Stimulated activated CD8-positive, alpha-beta memory T cell treated with anti-CD3 and anti-CD28 coated beads, Interleukin-2, amount 100 ng/mL, for 48 hours (primary cell): ENCODE results near the gene ANKRD42.
"Not testable (repeated sequence)": the region's sequence is repeated elsewhere in the genome, so short reads cannot be mapped to it uniquely, and the experiment has no call there.

ENCODE experiments used
- DNase-seq, 2 donors: peaks; one replicate each; pipeline ENCODE4 v3.0.0-alpha.2; 2020; ENCODE audit warnings: low read depth in 2 of 2

Gene ANKRD42

DNA sequence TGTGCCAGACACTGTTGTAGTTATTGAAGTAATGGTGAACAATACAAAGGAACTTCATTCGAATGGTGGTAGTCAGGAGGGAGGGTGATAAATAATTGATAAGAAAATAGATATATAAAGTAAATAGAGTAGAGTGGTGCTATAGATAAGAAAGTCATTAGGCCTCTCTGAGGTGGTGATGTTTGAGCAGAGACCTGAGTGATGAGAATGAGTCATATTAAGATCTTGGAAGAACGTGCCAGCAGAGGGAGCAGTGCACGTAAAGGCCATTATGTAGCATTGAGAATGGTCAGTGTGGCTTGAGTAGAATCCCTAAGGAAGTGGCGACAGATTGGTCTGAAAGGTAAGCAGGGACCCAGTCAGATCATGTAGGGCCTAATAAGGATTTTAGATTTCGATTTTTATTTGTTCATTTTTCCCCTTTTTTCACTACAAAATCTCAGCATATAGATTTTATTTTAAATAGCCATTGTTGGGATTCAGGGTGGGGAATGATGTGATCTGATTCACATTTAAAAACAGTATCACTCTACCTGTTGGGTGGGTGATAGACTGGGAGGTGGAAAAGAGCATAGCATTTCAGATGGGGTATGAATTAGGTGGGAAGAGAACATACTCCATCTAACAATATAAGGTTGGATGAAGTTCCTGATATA lies 47.9 kb downstream of the ANKRD42 start:
- no peak for DNase-seq

- DNase-seq = no peak
Measured at GRCh38 chr11:83249445-83249844, 55.9 kb downstream of the ANKRD42 start.

- no peak for DNase-seq
Measured at GRCh38 chr11:83249972-83250593, 56.6 kb downstream of the ANKRD42 start.

DNA sequence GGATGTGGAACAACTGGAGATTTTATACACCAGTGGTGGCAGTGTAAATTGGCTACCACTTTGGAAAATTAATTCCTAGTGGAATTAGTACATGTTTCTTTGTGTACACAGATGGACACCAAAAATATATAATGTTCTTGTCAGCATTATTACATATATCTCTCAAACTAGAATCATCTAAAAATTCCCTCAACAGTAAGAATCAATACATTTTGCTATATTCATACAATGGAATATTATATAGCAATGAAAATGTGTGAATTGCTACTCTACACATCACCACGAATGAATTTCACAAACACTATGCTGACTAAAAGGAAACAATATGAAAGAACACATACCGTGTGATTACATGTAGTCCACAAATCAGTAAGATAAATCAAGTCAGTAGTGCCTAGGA lies 58.8 kb downstream of the ANKRD42 start:
- no peak for DNase-seq

DNA sequence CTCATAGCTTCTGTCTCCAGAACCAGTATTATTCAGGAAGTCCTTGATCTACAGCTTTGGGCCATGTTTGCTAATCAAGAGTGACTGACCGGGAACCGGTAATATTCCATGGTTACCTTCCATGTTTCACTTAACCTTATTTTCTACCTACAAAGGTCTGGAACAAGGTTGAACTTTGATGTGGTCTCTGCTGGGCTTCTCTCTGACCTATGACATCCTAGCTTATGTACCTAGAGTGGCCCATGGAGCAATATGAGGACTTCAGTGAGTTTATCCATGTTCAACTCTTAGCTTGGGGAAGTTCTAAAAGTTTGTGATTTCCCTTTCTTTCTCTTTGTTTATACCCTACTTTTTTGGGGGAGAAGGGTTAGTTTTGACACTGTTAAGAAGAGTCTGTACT lies 59.4 kb downstream of the ANKRD42 start:
- no peak for DNase-seq

DNA sequence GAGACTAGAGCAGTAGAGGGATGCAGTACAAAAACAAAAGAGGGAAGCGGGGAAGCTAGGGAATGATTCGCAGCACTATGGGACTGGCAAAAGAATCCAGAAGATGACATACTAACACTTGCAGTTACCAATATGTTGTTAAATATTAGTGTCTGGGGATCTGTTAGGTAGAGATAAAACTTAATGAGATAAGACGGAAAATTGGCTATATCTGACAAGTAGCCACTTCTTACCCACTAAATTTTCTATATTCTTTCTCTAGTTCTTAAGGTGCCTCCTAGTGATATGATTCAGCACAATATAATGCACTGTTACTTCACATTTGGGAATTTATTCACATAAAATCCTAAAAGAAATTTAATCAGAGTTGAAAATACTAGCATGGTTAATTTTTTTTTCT lies 61.9 kb downstream of the ANKRD42 start:
- DNase-seq = no peak

DNA sequence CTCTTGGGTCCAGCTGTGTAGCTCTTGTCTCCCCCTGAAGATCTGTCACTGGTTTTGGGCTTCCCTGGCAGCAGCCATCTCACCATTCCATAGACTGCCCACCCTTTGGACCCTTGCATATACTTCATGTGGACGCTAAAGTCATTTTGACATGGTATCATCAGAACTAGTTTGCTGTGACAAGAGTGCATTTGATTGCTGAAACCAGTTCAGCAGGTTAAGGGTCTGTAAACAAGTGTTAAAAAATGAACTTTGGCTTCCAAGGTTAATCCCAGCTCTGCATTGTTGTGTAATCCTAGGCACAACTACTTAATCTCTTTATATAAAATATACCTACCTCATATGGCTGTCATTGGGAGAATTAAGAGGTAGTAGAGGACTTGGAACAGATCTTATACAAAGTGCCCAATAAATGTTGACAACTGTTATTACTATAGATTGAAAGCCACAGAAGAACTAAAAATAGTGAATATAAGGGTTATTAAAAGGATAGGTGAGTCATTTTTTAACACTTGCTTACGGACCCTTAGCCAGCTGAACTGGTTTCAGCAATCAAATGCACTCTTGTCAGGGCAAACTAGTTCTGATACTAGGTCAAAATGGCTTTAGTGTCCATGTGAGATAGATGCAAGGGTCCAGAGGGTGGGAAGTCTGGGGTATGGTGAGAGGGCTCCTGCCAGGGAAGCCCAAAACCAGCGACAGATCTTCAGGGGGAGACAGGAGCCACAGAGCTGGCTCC lies 63.3 kb downstream of the ANKRD42 start:
- DNase-seq = no peak

DNA sequence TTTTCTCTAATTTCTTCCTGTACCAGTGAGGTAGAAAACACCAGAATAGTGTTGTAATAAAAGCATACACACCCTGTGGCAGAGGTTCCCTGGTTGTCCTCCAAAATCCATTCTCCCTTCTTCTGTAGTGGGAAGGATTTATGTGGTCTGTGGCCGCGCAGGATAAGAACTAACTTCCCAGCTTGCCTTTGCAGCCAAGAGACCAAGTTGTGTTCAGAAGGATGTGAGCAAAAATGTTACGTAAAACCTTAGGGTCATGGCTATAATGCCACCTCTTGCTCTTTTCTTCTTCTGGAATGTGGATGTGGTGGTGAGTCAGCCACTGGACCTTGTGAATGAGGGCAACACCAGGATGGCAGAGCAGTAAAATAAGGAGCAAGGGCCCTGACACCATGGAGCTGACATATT lies 64.3 kb downstream of the ANKRD42 start:
- DNase-seq = no peak

- DNase-seq = no peak
Measured at GRCh38 chr11:83259559-83259958, 66.0 kb downstream of the ANKRD42 start.

DNA sequence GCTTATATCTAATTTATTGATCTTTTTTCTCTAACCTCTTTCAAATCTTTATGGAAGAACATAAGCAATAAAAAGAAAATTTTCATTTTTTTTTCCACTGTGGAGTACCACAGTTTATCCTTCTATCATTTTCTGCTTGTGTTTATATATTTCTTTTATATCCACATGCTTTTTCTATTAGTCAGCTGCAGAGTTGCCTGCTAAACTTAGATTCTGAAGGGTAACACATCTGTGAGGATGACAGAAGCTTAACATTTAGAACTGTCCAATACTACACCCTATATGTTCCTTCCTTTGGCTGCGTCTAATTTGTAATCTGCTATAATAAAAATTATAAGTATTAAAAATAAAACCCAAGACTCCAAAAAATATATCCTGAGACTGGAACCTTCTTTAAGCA lies 71.8 kb downstream of the ANKRD42 start:
- DNase-seq = no peak

- not testable (repeated sequence) for DNase-seq
Measured at GRCh38 chr11:83269080-83269479, 75.6 kb downstream of the ANKRD42 start.

- DNase-seq = not testable (repeated sequence)
Measured at GRCh38 chr11:83271734-83272133, 78.2 kb downstream of the ANKRD42 start.

GRCh38 chr11:83272627-83273026 lies 79.1 kb downstream of the ANKRD42 start:
- no peak for DNase-seq

GRCh38 chr11:83275888-83276641 lies 82.6 kb downstream of the ANKRD42 start:
- no peak for DNase-seq

- no peak for DNase-seq
Measured at GRCh38 chr11:83278351-83278750, 84.8 kb downstream of the ANKRD42 start.

GRCh38 chr11:83280256-83280655 lies 86.7 kb downstream of the ANKRD42 start:
- DNase-seq = no peak

DNA sequence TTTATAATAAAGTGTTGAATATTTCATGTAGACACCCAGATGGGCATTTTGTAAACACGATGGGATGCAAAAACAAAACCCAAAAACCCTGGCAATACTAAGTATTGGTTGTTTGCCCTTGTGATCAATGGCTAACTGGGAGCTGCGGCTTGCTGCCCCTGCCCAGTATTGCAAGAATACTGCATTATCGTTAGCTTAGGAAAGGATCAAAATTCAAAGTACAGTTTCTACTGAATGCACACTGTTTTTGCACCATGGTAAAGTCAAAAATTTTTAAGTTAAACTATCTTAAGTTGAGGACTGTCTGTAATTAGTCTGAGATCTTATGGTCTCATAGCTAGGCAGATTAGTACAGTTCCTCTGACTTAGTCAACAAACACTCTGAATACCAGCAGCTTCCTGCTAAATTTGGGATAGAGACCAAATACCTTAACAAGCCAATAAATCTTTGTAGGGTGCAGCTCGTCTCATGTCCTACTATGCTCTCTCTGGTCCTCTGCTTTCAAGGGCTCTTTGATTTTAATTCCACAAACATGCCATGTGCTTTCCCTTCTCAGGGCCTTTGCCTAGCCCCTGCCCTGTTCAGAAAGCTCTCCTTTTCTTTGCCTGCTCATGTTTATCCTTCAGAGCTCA lies 88.7 kb downstream of the ANKRD42 start:
- DNase-seq = no peak

- DNase-seq = no peak
Measured at GRCh38 chr11:83284501-83285150, 91.1 kb downstream of the ANKRD42 start.

GRCh38 chr11:83285151-83285770 lies 91.7 kb downstream of the ANKRD42 start:
- no peak for DNase-seq

DNA sequence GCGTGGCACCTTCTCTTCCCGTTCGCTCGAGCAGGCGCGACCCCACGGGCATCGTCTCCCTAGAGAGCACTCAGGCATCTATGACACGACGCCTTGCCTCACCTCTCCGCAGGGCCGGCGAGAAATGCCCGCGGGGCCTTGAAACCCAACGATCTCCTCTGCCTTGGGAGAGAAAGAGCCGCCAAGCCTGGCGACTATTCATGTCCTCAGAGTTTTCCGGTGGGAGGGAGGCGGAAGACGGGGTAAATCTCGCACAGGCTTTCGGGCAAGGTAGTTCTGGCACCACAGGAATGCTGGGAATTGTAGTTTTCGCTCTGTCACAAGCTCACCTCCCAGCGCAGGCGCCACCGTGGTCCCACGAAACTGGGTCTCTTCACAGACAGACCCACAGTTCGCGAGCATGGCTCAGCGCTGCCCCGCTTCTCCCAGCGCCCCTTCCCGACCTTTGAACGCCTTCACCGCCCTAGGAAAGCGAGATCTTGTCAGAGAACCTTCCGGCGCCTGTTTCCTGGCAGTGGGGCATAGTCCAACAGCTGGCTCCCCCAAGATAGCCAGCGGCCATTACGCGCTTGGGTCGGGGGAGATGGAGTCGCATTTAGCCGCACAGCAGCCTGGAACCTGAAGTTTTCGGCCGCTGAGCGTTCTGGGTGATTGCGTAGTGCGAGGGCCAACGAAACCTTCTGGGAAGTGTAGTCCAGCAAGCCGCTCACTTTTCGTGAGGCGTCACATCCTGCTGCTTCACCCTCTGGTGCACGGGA lies 92.4 kb downstream of the ANKRD42 start, which contains the start of gene CCDC90B:
Gene CCDC90B (minus strand): TSS at position 597 of the 758 bp plus-strand sequence. CDS start 395 bp downstream, at position 202.
- DNase-seq = peak; percentile 81 to 84
